GM12872 (cell line): ENCODE measurements around the gene PTPRN2.

ENCODE experiments used
- CTCF ChIP-seq: IDR thresholded peaks from 3 replicates; pipeline ENCODE4 v1.5.1; 2011; ENCODE audit warnings: low read depth, mild to moderate bottlenecking, low read length, moderate library complexity; ENCODE audit not compliant: insufficient read depth

Gene PTPRN2

DNA sequence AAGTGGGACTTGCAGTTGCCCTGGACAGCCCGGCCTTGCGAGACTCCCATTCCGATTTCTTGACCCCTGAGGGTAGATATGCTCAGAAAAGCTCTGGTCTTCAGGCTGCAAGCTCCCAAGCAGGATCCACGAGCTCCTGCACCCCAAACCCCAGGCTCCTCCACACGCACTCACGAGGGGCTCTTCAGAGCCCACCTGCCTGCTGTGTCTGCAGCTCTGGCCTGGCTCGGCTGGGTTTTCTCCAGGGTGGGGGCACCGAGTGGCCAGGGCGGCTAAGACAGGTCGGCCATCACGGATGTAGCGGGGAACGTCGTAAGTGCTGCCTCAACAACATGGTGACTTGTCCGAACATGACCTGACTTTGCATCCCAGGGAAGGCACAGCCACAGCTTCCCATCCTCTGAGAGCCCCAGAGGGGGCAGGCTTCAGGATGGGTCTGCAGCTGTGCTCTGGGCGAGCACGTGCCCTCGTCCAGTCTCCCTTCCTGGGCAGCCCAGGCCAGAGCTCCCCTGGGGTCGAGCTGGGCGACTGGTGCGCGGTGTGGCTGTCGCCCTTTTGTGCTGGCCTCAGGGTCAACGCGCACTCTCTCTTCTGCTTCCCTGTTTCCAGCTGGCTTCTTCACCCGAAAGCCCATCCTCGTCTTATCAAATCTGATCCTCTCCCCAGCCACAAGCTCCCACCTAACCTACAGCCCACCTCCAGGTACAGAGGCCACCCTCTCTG is 835.5 kb downstream of the PTPRN2 start:
- no peak for TF ChIP-seq CTCF

GRCh38 chr7:157751406-157751805 is 836.2 kb downstream of the PTPRN2 start:
- TF ChIP-seq CTCF = no peak

- no peak for TF ChIP-seq CTCF
These were observed 837.3 kb downstream of the PTPRN2 start for GRCh38 chr7:157750291-157750690.

DNA sequence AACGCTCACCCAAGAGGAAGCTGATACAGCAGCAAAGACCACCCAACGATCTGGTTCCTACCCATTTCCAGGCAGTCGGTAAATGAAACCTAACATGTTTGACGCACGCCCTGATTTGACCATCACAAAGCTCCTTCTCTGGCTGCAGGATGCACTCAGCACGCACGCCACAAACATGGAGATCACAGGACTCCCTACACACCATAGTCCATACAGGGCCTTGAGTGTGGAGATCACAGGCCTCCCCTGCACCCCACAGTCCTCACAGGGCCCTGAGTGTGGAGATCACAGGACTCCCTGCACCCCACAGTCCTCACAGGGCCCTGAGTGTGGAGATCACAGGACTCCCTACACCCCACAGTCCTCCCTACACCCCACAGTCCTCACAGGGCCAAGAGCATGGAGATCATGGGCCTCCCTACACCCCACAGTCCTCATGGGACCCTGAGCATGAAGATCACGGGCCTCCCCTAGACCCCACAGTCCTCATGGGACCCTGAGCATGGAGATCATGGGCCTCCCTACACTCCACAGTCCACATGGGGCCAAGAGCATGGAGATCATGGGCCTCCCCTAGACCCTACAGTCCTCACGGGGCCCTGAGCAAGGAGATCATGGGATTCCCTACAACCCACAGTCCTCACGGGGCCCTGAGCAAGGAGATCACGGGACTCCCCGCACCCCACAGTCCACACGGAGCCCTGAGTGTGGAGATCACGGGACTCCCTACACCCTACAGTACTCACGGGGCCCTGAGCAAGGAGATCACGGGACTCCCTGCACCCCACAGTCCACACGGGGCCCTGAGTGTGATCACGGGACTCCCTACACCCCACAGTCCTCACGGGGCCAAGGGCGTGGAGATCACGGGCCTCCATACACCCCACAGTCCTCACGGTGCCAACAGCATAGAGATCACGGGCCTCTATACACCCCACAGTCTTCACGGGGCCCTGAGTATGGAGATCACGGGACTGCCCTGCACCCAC is 841.6 kb downstream of the PTPRN2 start:
- TF ChIP-seq CTCF = no peak

GRCh38 chr7:157744786-157745601 is 842.6 kb downstream of the PTPRN2 start:
- no peak for TF ChIP-seq CTCF

- TF ChIP-seq CTCF = no peak
These were observed 843.7 kb downstream of the PTPRN2 start for GRCh38 chr7:157743781-157744525.
